Stimulated activated CD4-positive, alpha-beta T cell treated with anti-CD3 and anti-CD28 coated beads, Interleukin-4, amount 100 ng/mL, for 1 hour (primary cell): Measurements from ENCODE around the gene ZNF638.

Experiments used
- DNase-seq: peaks from one replicate; pipeline ENCODE4 v3.0.0-alpha.2; 2020

Gene ZNF638

DNA sequence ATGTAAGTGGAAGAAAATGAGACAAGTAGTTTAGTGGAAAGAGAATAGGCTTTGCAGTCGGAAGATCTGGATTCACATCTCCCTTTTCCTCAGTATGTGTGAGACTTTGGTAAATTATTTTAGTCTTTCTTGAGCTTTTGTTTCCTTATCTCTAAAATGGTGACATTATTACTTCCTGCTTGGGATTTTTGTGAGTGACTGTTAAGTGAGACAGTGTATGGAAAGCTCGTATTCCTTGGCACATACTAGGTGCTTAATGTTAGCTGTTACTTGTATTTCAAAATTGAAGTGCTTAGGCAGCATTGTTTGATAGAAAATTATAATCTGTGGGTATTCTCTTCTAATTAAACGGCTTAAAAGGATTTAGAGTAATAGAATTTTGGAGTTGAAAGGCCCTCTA lies 2.0 kb downstream of the ZNF638 start:
- DNase-seq, result no peak

DNA sequence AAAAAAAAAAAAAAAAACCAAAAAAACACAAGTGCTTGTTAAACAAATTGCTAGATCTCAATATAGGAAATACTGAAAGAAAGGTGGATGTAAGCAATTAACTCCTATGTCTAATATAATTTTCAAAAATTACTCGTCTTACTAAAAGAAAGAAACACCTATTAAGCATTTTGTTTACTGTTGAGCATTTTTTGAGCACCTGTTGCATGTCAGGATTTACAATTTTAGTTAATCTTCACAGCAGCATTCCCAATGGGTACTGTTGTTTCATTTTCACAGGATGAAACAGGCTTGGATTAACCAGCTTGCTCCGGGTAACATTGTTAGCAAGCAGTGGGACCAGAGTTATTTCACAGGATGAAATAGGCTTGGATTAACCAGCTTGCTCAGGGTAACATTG lies 4.8 kb downstream of the ZNF638 start:
- DNase-seq, result no peak

DNA sequence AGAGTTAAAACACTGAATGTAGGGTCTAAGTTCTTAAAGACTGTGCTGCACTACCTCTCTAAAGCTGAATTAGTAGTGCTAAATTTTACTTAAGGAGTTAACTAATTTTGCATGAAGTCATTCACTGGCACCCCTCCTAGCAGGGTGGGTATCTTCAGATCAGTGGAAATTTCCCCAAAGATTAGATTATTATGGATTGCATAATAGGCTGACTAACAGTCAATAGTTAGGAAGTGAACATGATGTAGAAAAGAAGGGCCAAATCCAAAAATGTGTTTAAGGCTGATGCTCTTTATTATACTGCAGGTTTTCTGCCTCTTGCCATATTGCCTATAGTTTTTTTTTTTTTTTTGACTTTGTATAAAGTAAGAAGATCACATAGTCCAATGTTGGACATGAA lies 5.2 kb downstream of the ZNF638 start:
- DNase-seq, result no peak

DNA sequence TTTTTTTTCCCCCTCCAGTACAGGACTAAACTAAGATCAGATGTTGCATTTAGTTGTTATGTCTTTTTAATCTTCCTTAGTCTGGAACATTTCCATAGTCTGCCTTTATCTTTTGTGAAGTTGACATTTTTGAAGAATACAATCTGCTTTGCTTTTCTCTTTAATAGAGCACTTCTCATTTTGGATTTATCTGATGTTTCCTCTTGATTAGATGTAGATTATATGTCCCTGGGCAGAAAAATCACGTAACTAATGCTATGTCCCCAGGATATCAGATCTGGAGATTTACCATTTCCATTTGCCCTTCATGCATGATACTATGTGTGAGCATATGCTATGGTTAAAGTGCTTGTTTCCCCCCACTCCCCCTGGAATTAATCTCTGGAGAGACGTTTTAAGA lies 6.2 kb downstream of the ZNF638 start:
- no peak for DNase-seq

DNA sequence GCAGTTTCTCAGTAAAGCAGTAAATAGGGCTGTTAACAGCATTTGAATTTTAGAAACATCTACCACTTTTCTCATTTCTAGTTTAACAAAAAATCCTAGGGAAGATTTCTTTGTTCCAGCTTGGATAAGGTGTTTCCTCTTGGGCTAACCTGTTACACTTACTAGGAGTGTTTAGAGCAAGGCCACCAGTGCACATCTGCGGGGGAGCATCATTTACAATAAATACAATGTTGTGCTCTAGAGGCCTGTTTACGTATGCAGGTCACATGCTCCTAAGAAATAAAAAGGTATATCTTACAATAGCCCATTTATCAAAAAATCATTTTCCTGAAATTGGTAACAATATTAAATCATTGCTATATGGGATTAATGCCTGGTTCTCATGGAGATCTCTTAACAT lies 8.1 kb downstream of the ZNF638 start:
- no peak for DNase-seq

DNA sequence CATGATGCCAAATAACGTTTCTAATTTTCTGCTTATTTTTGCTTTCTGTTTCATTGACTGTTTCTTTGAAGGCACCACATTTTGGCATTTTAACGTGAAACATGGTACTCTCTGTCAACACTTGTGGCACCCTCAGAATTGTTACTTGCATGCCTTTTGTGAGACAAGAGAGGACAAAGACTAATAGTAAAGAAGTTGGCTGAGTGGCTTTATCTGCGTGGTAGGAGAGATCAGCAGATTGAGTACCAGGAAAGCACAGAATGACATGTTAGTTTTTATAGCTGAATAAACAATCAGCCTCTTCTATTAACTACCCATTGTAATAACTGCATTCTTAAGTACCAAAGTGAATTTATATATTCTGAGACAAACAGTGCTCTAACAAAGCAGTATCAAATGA lies 8.6 kb downstream of the ZNF638 start:
- DNase-seq, result no peak

DNA sequence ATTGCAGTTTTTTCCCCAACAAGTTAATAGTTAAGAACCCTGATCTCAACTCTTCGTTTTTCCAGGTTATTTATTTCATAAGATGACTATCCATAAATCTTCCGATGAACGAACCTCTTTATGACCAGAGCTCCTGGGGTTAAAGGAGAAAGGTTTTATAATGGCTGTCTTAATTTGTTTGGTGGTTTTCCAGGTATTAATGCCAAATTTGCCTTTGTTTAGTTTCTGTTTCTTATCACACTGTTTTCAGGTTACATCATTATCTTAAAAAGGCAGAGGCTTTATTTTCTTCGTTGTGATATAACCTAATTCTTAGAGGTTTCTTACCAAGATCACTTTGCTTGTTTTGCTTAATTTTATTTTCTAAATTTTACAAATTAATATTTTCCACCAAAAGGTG lies 10.1 kb downstream of the ZNF638 start:
- no peak for DNase-seq

DNA sequence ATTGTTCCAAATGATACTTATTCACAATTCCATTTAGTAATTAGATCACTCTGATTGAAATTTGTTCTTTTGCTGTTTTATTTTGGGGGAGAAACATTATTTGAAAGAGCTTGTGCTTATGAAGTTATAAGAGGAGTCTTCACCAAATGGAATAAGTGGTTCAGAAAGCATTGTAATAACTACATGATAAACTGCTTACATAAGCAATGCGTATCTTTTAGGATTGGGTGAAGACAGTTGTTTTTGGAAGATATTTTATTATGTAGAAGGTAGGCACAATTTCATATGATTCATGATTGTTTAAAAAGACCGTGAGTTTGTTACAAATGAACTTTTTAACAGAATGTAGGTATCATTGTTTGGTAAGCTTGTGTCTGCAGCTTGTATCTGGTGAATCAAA lies 14.5 kb downstream of the ZNF638 start:
- DNase-seq, result no peak

DNA sequence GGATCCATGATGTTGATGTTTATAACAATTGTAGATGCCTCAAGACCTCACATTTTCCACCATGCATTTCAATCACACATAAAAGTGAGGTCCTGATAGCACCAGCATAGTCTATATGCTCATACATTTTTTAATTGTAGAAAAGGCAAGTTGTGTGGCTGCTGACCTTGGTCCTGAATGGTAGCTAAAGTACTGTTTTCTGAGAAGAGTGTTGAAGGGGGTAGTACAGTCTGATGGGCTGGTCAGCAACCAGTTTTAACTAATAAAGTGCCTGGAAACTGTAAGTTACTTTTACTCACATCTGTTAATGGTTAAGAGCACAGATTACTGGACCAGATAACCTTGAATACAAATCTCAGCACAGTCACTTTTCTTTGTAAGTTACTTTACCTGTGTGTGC lies 15.9 kb downstream of the ZNF638 start:
- no peak for DNase-seq

DNA sequence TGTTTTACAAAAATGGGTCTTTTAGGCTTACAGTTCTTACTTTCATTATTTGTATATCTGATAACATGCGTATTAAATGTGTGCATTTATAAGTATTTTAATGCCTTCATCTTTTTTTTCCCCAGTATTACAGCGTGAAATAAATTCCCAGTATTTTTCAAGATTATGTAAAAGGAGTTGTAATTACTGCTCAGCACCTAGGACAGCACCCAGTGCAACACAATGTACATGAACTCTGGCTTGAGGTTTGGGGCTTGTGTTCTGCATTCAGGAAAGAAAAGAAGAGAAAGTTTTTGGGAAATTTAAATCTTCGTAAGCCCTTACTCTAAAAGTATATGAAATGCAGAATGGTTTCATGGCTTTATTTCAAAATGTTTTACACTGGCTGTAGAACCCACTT lies 16.7 kb downstream of the ZNF638 start:
- no peak for DNase-seq

DNA sequence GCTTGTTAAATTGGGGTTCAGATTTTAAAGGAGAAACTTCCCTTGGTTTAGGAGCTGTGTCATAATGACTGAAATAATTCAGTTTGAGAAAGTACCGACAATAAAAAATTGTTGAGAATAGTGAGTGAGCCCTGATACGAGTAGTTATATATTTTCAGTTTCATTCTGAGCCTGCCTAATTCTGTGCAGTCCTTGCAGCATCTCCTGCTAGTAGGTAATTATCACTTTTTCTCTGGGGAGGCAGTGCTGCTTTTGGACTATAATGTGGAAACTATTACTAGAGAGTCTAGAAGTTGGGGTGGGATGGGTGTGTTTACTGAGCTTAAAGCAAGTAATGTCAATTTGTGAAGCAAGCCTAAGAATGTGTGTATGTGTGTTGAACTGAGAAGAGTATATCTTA lies 21.7 kb downstream of the ZNF638 start:
- no peak for DNase-seq

DNA sequence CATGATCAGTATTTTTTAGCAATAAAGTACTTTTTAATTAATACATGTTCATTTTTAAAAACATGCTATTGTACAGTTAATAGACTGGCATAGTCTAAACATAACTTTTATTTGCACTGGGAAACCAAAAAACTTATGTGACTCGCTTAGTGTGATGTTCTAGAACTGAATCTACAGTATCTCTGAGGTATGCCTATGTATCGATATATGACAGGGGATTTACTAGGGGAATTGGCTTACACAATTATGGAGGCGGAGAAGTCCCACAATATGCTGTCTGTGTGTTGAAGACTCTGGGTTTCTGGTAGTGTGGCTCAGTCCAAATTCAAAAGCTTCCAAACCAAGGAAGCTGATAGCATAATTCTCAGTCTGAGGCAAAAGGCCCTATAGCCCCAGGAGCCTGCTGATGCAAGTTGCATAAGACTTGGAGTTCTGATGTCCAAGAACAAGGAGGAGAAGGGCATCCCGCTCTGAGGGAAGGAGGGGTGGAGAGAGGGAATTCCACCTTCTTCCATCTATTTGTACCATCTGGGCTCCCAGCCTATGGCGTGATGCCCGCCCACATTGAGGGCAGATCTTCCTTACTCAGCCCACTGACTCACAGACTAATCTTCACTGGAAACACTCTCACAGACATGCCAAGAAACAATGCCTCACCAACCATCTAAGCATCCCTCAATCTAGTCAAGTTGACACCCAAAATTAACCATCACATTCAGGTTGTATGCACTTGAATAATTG lies 27.5 kb downstream of the ZNF638 start:
- DNase-seq, result no peak

DNA sequence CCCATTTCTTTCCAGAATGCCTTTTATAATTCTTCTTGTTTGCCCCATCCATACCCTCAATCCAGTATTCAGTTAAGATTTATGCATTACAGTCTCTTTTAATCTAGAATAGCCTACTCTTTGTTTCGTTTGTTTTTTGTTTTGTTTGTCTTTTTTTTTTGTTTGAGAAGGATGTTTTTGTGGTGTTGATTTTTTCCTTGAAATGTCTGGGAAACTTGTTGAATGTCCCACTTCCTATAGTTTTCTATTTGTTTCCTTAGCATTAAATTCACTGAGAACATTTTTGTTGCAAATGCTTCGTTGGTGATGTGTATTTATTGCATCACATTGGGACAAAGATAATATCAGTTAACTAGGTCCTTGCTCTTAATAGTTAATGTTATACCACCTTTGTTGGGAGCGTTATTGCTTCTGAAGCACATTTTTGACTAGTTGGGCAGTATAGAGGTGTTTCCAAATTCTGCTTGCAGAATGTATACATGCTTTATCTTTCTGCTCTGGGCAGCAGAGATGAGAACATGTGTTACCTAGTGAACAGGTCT lies 28.9 kb downstream of the ZNF638 start:
- DNase-seq, result no peak

DNA sequence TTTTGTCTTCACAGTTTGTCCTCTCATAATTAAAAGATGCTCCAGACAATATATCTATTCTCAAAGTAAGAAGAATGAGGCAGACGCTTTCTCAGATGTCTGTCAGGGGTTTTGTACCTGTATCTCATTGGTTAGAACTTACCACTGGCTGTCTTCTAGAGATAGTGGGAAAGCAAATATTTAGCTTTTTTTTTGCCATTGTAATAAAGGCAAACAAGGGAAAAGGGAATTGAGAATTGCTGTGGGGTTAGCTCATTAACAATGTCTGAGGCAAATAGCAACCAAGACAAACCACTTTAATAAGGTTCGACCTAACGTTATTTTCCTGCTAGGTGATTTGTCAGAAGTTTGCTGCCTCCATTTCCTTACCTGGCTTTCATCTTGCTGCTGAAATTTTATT lies 30.0 kb downstream of the ZNF638 start:
- DNase-seq, result no peak

DNA sequence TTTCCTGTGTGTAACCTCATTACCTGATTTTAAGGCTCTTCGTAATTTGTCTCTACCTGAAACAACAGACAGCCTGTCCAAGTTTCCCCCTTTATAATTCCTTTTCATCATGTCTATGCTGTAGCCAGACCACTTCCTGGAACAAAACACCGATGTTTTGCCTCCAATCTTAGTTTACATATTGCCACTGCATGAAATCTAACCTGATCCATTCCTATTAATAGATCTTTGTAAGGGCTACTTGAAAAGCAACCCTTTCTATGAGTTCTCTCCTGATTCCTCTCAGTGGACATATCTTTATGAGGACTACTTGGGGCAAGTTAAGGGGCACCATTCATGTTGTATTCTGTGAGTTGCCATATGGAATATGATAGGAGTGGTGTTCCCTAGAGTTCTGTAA lies 30.9 kb downstream of the ZNF638 start:
- DNase-seq, result no peak

DNA sequence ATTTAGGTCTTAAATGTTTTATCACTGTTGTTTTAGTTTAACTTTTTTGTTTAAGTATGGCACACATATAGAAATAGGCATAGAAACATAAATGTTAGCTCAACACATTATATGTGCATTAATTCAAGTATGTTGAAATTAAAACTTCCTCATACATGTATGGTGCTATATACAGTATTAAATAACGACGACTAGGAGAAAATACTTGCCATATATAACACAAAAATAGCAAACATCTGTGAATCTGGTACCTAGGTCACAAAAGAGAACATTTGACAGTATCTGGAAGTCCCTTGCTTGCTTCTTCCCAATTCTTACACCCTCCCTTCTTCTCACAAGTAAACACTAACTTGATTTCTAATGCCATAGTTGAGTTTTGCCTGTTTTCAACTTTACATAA lies 38.4 kb downstream of the ZNF638 start:
- no peak for DNase-seq

DNA sequence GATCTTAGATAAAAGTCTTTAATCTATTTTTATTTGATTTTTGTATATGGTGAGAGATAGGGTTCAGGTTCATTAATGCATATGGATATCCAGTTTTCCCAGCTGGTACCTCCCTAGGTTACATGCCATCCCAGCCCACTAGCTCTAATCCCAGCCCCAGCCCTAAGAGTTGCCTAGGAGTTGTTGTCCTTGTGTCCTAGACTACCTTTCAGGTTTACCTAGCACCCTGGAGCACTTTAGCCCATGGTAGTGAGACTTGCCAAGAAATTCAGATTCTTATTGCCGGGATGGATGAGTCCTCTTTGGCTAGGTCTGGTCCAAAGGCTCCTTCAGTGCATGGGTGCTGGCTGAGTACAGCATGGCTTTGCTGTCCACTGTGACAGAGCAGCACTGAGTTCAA lies 40.5 kb downstream of the ZNF638 start:
- DNase-seq, result no peak

DNA sequence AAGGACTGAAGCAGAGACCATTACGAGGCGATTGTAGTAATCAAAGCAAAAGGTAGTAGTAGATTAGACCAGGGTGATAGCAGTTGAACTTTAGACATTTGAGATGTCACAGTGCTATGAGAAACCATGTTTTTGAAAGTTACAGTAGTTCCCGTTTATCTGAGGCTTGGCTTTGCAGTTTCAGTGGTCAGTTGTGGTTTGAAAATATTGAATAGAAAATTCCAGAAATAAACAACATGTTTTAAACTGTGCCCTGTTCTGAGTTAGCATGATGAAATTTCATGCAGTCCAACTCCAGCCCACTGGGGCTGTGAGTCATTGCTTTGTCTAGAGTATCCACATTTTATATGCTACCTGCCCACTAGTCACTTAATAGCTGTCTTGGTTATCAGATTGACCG lies 47.5 kb downstream of the ZNF638 start:
- no peak for DNase-seq

DNA sequence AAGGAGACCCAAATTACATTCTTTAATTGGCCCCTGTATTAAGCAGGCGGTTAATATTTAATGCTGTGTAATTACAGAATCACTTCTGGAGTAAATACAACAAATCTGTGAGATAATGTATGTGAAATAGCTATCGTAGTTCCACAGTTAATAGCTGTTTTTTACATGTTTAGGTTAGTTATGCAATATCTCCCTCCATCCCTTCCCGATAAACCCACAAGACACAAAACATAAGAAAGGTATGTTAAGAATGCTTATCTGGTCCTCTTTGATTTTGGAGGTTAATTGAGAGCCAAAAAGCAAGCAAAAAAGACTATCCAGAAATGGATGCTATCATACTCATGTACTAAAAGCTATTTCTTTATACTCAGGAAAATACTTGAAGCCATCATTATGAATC lies 49.1 kb downstream of the ZNF638 start:
- no peak for DNase-seq

DNA sequence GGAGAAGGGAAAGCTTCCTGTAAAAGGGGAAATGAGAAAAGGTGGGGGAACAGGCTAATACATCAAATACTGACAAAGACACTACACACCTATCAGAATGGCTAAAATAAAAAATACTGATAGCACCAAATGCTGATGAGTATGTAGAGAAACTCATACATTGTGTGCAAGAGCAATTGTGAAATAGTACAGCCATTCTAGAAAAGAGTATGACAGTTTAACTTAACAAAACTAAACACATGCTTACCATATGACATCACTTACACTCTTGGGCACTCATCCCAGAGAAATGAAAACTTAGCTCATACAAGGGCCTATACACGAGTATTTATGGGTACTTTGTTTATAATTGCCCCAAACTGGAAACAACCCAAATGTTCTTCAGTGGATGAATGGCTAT lies 53.4 kb downstream of the ZNF638 start:
- DNase-seq, result no peak

DNA sequence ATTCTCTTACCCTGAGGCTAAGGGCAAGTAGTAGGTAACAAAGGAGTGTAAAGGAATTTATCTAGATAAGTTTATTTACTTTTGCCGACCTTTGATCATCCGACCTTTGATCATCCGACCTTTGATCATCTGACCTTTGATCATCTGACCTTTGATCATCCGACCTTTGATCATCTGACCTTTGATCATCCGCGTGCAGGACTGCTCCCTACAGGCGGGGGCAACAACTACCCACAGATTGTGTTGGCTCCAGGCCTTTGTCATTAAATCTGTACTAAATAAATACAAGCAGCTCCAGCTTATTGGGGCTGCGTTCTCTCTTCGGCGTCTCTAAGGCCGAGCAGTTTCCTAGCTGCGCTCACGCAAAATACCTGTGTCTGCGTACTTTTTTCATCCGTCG lies 56.6 kb downstream of the ZNF638 start:
- no peak for DNase-seq

DNA sequence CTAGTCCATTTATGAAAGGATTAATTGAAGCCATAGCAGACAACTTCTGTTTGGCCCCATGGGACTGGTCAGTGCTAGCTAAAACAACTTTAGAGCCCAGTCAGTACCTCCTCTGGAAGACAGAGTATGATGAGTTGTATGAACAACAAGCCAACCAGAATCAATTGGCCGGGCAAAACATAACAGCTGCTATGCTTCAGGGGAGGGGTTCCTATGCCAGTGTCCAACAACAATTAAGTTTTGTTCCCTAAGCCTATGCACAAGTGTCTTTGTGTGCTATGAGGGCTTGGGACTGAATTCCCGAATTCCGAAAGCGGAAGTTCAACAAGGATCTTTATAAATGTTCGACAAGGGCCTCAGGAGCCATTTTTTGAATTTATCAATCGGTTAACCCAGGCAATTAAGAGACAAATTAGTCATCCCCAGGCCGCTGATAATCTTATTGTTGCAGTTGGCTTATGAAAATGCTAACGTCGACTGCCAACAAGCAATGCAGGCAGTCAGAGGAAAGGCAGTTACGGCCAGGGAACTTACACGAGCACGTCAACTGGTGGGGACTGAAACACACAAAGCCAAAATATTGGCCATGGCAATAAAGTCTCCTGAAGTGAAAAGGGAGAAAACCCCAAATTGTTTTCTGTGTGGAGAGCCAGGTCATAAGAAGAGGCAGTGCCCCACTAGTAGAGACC lies 57.9 kb downstream of the ZNF638 start:
- no peak for DNase-seq

DNA sequence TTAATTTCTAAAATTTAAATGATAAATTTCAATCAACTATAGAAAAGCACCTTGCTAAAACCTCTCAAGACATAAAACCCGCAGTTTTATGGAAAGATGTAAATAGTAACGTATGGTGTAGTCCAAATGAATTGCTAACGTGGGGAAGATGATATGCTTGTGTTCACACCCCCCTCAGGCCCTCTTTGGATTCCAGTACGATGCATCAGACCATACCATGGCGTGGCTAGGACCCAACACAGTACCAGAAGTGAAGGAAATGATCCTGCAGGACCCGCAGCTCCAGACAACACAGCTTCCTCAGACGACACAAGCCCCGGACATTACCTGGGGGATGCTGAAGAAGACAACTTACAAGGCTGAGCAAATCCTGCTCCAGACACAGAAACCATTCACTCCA lies 61.6 kb downstream of the ZNF638 start:
- DNase-seq, result no peak

DNA sequence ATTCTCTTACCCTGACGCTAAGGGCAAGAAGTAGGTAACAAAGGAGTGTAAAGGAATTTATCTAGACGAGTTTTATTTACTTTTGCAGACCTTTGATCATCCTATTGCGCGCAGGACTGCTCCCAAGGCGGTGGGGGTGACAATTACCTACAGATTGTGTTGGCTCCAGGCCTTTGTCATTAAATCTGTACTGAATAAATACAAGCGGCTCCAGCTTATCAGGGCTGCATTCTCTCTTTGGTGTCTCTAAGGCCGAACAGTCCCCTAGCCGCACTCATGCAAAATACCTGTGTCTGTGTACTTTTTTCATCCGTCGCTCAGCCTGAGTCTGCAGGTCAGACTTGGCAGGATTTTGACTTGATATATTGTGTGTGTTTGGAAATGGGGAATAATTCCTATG lies 63.9 kb downstream of the ZNF638 start:
- DNase-seq, result no peak

DNA sequence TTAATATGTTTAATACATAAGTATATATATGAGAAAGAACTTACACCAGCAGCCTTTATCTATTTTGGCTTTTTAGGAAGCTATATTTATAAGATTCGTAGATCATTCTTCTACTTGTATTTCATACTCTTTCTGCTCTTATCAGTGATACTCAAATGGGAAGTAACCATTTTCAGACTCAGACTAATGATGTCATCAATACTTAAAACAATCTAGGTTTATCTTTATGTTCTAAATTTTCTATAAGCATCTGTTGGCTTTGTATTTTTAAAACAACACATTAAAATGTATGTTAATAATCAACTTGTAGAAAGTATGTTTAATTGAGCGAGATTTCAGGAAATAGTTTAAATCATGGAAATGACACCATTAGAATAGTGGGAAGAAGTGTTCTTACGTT lies 70.8 kb downstream of the ZNF638 start:
- no peak for DNase-seq
